Neural progenitor cell (in vitro differentiated cells): Measurements from ENCODE around the gene MRTO4. TPM values are rescaled to one million over a fixed set of nuclear protein-coding genes. Genes with fewer than 3 reads are reported as not detected.
"Not testable (repeated sequence)": the region's sequence is repeated elsewhere in the genome, so short reads cannot be mapped to it uniquely, and the experiment has no call there.

Experiments
- DNase-seq: peaks from one replicate; pipeline ENCODE4 v3.0.0-alpha.2; 2016; ENCODE audit warnings: low spot score
- H2AFZ ChIP-seq: fragments of 200-600 bp; sonication (generic); replicated peaks from 2 replicates; pipeline ENCODE4 v1.6.1; 2016; ENCODE audit warnings: antibody characterized with exemption
- H3F3A ChIP-seq: fragments of 200-600 bp; sonication (generic); 2 replicates; pipeline ENCODE4 v1.6.1; 2016; ENCODE audit warnings: antibody characterized with exemption, low read depth
- H3K27ac ChIP-seq: fragments of 200-600 bp; sonication (generic); 2 replicates; pipeline ENCODE4 v1.5.1; 2016; ENCODE audit warnings: mild to moderate bottlenecking
- H3K27me3 ChIP-seq: fragments of 200-600 bp; sonication (generic); 2 replicates; pipeline ENCODE4 v1.6.1; 2016; ENCODE audit warnings: mild to moderate bottlenecking, moderate library complexity
- H3K36me3 ChIP-seq: fragments of 200-600 bp; sonication (generic); 2 replicates; pipeline ENCODE4 v1.5.1; 2016
- H3K4me1 ChIP-seq: fragments of 200-600 bp; sonication (generic); 2 replicates; pipeline ENCODE4 v1.6.1; 2016; ENCODE audit warnings: mixed run types
- H3K4me2 ChIP-seq: fragments of 200-600 bp; sonication (generic); 2 replicates; pipeline ENCODE4 v1.6.1; 2016
- H3K4me3 ChIP-seq: fragments of 200-600 bp; sonication (generic); 2 replicates; pipeline ENCODE4 v1.5.1; 2016
- H3K79me2 ChIP-seq: fragments of 200-600 bp; sonication (generic); 2 replicates; pipeline ENCODE4 v1.6.1; 2016; ENCODE audit warnings: low read depth
- H3K9ac ChIP-seq: fragments of 200-600 bp; sonication (generic); 2 replicates; pipeline ENCODE4 v1.6.1; 2016
- H3K9me3 ChIP-seq: fragments of 200-600 bp; sonication (generic); 2 replicates; pipeline ENCODE4 v1.5.1; 2016; ENCODE audit warnings: low read depth
- H4K20me1 ChIP-seq: fragments of 200-600 bp; sonication (generic); 2 replicates; pipeline ENCODE4 v1.6.1; 2016; ENCODE audit warnings: low read depth
- H3K27ac Mint-ChIP-seq: 3 replicates; pipeline ENCODE4 v1.8.0; 2021; ENCODE audit warnings: mixed read lengths
- H3K27me3 Mint-ChIP-seq: 2 replicates; pipeline ENCODE4 v1.8.0; 2022; ENCODE audit warnings: low read depth, mild to moderate bottlenecking, inconsistent platforms, moderate library complexity, mixed read lengths; ENCODE audit not compliant: insufficient read depth
- H3K36me3 Mint-ChIP-seq: 3 replicates; pipeline ENCODE4 v1.8.0; 2021; ENCODE audit warnings: mixed read lengths
- H3K4me1 Mint-ChIP-seq: 3 replicates; pipeline ENCODE4 v1.8.0; 2021; ENCODE audit warnings: mixed read lengths
- H3K4me3 Mint-ChIP-seq: 3 replicates; pipeline ENCODE4 v1.8.0; 2021; ENCODE audit warnings: mild to moderate bottlenecking, moderate library complexity, mixed read lengths
- H3K9me3 Mint-ChIP-seq: 3 replicates; pipeline ENCODE4 v1.8.0; 2020; ENCODE audit warnings: mixed read lengths
- CTCF ChIP-seq: fragments of 200-600 bp; sonication (generic); IDR thresholded peaks from 2 replicates; pipeline ENCODE4 v1.5.1; 2017; ENCODE audit warnings: antibody characterized with exemption, mild to moderate bottlenecking
- EZH2 ChIP-seq: fragments of 200-600 bp; sonication (generic); IDR thresholded peaks from 2 replicates; pipeline ENCODE4 v1.6.1; 2017; ENCODE audit warnings: antibody characterized with exemption, mild to moderate bottlenecking, moderate library complexity
- EZH2phosphoT487 ChIP-seq: fragments of 200-600 bp; sonication (generic); IDR thresholded peaks from 2 replicates; pipeline ENCODE4 v1.6.1; 2017; ENCODE audit warnings: antibody characterized with exemption
- total RNA-seq: library from RNA; depleted of rRNA; stranded (reverse); fragments of >200 nt; gene quantifications from 2 replicates; pipeline ENCODE4 v1.2.3, GENCODE V29; 2015; ENCODE audit warnings: low replicate concordance

Gene MRTO4
- total RNA-seq, 1 donor from 2014 or later, result 23.2 TPM

- H3K4me1 ChIP-seq, result peaks cover under 1% of the 10 kb centered on the region
- no peak overlapping the region for H3K4me3 Mint-ChIP-seq
- H3K4me2 ChIP-seq, result no peak overlapping the region
- no peak overlapping the region for H3K27ac Mint-ChIP-seq
- H3K9me3 ChIP-seq, result no peaks in the 10 kb centered on the region
- H3F3A ChIP-seq, result peaks cover 1% of the 10 kb centered on the region
- H3K27me3 ChIP-seq, result peaks cover 15% of the 10 kb centered on the region
- peaks cover 2% of the 10 kb centered on the region for H3K27me3 Mint-ChIP-seq
- TF ChIP-seq CTCF (no peak), EZH2phosphoT487 (no peak), EZH2 (no peak)
- no peaks in the 10 kb centered on the region for H3K79me2 ChIP-seq
- H3K4me1 Mint-ChIP-seq, result no peaks in the 10 kb centered on the region
- H3K27ac ChIP-seq, result no peak overlapping the region
- no peak overlapping the region for H3K9ac ChIP-seq
- no peak for DNase-seq
- H3K4me3 ChIP-seq, result no peak overlapping the region
- H3K36me3 ChIP-seq, result no peaks in the 10 kb centered on the region
- no peak overlapping the region for H2AFZ ChIP-seq
- H3K36me3 Mint-ChIP-seq, result peaks cover 8% of the 10 kb centered on the region
- no peaks in the 10 kb centered on the region for H3K9me3 Mint-ChIP-seq
- no peaks in the 10 kb centered on the region for H4K20me1 ChIP-seq
Observed at GRCh38 chr1:19283891-19284290, 32.3 kb downstream of the MRTO4 start.

- no peaks in the 10 kb centered on the region for H3K9me3 Mint-ChIP-seq
- no peak for TF ChIP-seq EZH2phosphoT487
- no peak for TF ChIP-seq CTCF
- TF ChIP-seq EZH2, result no peak
- no peak overlapping the region for H2AFZ ChIP-seq
Observed at GRCh38 chr1:19284881-19285280, 33.3 kb downstream of the MRTO4 start.

GRCh38 chr1:19285366-19285765, 33.8 kb downstream of the MRTO4 start:
- not testable (repeated sequence) for H3K27me3 Mint-ChIP-seq, H3F3A ChIP-seq, H3K4me3 Mint-ChIP-seq, H3K4me3 ChIP-seq, H2AFZ ChIP-seq, H4K20me1 ChIP-seq, DNase-seq, H3K9ac ChIP-seq, H3K9me3 Mint-ChIP-seq, H3K9me3 ChIP-seq, H3K4me1 ChIP-seq, H3K27ac ChIP-seq, H3K79me2 ChIP-seq, H3K36me3 ChIP-seq, H3K4me1 Mint-ChIP-seq, H3K27ac Mint-ChIP-seq, H3K4me2 ChIP-seq
- peaks cover 19% of the 10 kb centered on the region for H3K36me3 Mint-ChIP-seq
- peaks cover 30% of the 10 kb centered on the region for H3K27me3 ChIP-seq

More at GRCh38 chr1:19284881-19285280, 33.3 kb downstream of the MRTO4 start:
- Histone ChIP-seq H3K4me2 (no peak overlapping the region), H3K4me3 (no peak overlapping the region), H3K9me3 (no peaks in the 10 kb centered on the region), H3K4me1 (peaks cover 5% of the 10 kb centered on the region), H3K36me3 (no peaks in the 10 kb centered on the region), H3K27ac (no peak overlapping the region), H3F3A (peaks cover 4% of the 10 kb centered on the region), H3K9ac (no peak overlapping the region), H3K79me2 (no peaks in the 10 kb centered on the region), H4K20me1 (peaks cover 5% of the 10 kb centered on the region), H3K27me3 (peaks cover 25% of the 10 kb centered on the region)
- no peak overlapping the region for H3K27ac Mint-ChIP-seq
- H3K36me3 Mint-ChIP-seq, result peaks cover 16% of the 10 kb centered on the region
- no peak overlapping the region for H3K4me3 Mint-ChIP-seq
- H3K4me1 Mint-ChIP-seq, result peaks cover 3% of the 10 kb centered on the region
- no peak for DNase-seq
- H3K27me3 Mint-ChIP-seq, result peaks cover 5% of the 10 kb centered on the region

GRCh38 chr1:19285807-19286206, 34.2 kb downstream of the MRTO4 start:
- not testable (repeated sequence) for H3K9me3 Mint-ChIP-seq, H3K9ac ChIP-seq, H3F3A ChIP-seq, H3K27me3 Mint-ChIP-seq, H3K4me3 Mint-ChIP-seq, H3K4me3 ChIP-seq, H3K4me1 Mint-ChIP-seq, H4K20me1 ChIP-seq, H2AFZ ChIP-seq, H3K79me2 ChIP-seq, H3K9me3 ChIP-seq, H3K27ac Mint-ChIP-seq, H3K4me1 ChIP-seq, H3K27ac ChIP-seq, H3K4me2 ChIP-seq, DNase-seq, H3K36me3 ChIP-seq
- peaks cover 34% of the 10 kb centered on the region for H3K27me3 ChIP-seq
- H3K36me3 Mint-ChIP-seq, result peaks cover 19% of the 10 kb centered on the region
